ENCODE measurements around the gene RPUSD4.

RPUSD4 gene

DNA sequence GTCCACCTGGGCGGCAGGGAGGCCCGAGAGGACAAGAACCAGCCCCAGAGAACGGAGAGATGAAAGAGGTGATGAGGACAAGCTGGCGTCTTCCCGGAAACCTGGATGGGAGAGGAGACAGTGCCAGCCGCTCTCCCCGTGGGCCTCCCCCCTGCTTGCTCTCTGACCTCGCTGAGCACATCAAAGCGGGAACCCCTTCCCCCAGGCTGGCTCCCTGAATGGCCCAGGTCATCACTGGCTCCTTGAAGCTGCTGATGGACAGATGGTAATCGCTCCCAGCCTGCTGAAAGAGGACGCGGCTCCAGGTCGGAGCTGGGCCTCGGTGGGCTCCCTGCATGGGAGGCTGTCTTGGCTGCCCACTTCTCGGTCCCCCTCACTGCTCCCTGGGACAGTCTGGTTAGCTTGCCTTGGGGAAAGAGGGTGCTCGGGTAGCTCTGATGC is 18.4 kb downstream of the RPUSD4 start:
- Histone ChIP-seq H3K9me3 (ENCODE audit: control insufficient read depth, insufficient read depth, low read length) (no peaks in the 10 kb centered on the region), H3K4me1 (ENCODE audit: control insufficient read depth, low read length) (peaks cover 27% of the 10 kb centered on the region), H3K9me2 (replicated peaks; ENCODE audit: control insufficient read depth, low read length) (no peaks in the 10 kb centered on the region), H3K4me2 (ENCODE audit: low read length) (no peak overlapping the region), H3F3A (ENCODE audit: control insufficient read depth, insufficient read depth) (peaks cover 10% of the 10 kb centered on the region), H3K27ac (ENCODE audit: low read depth, low read length) (no peak overlapping the region), H3K27me3 (ENCODE audit: control insufficient read depth, low read length) (no peaks in the 10 kb centered on the region), H4K20me1 (ENCODE audit: control insufficient read depth, insufficient read depth, low read depth, low read length) (peaks cover 19% of the 10 kb centered on the region), H3K79me2 (ENCODE audit: control insufficient read depth, low read length) (no peaks in the 10 kb centered on the region), H3K36me3 (ENCODE audit: control insufficient read depth, low read length) (peaks cover 64% of the 10 kb centered on the region), H3K4me3 (ENCODE audit: low read length) (no peak overlapping the region)
- TF ChIP-seq, protein P1, sequence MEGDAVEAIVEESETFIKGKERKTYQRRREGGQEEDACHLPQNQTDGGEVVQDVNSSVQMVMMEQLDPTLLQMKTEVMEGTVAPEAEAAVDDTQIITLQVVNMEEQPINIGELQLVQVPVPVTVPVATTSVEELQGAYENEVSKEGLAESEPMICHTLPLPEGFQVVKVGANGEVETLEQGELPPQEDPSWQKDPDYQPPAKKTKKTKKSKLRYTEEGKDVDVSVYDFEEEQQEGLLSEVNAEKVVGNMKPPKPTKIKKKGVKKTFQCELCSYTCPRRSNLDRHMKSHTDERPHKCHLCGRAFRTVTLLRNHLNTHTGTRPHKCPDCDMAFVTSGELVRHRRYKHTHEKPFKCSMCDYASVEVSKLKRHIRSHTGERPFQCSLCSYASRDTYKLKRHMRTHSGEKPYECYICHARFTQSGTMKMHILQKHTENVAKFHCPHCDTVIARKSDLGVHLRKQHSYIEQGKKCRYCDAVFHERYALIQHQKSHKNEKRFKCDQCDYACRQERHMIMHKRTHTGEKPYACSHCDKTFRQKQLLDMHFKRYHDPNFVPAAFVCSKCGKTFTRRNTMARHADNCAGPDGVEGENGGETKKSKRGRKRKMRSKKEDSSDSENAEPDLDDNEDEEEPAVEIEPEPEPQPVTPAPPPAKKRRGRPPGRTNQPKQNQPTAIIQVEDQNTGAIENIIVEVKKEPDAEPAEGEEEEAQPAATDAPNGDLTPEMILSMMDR (IDR thresholded peaks at IDR 0.05; ENCODE audit: low read depth, low read length, poor library complexity, severe bottlenecking) = no peak
- TF ChIP-seq EZH2phosphoT487 (IDR thresholded peaks at IDR 0.05; ENCODE audit: borderline replicate concordance, low read length) = no peak

DNA sequence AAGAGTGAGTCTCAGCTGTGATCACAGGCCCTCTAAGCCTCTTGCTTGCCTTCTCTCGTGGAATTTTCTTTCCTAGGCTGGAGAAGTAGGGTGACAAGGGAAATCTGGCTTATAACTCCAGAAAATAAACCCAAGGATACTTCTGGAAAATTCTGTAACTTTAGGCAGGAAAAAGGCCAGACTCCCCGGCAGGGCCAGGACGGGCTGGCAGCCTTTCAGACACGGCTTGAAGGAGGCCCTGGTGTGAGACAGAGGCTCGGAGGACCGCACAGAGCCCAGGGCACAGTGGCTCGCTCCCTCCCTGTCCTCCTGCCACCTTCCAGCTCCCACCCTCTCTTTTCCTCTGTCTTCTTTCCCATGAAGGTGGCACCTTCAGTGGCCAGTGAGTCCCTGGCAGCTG is 19.1 kb downstream of the RPUSD4 start:
- peaks cover 11% of the 10 kb centered on the region for H3F3A ChIP-seq (ENCODE audit: control insufficient read depth, insufficient read depth)
- H4K20me1 ChIP-seq (ENCODE audit: control insufficient read depth, insufficient read depth, low read depth, low read length) = peaks cover 24% of the 10 kb centered on the region
- H3K4me3 ChIP-seq (ENCODE audit: low read length) = no peak overlapping the region
- H3K27me3 ChIP-seq (ENCODE audit: control insufficient read depth, low read length) = no peaks in the 10 kb centered on the region
- peaks cover 59% of the 10 kb centered on the region for H3K36me3 ChIP-seq (ENCODE audit: control insufficient read depth, low read length)
- no peaks in the 10 kb centered on the region for H3K79me2 ChIP-seq (ENCODE audit: control insufficient read depth, low read length)
- no peaks in the 10 kb centered on the region for H3K9me3 ChIP-seq (ENCODE audit: control insufficient read depth, insufficient read depth, low read length)
- H3K4me2 ChIP-seq (ENCODE audit: low read length) = no peak overlapping the region
- no peak overlapping the region for H3K27ac ChIP-seq (ENCODE audit: low read depth, low read length)
- no peaks in the 10 kb centered on the region for H3K9me2 ChIP-seq (replicated peaks; ENCODE audit: control insufficient read depth, low read length)
- TF ChIP-seq EZH2phosphoT487 (IDR thresholded peaks at IDR 0.05; ENCODE audit: borderline replicate concordance, low read length) = no peak
- TF ChIP-seq, protein P1 (IDR thresholded peaks at IDR 0.05; ENCODE audit: low read depth, low read length, poor library complexity, severe bottlenecking) = no peak
- peaks cover 34% of the 10 kb centered on the region for H3K4me1 ChIP-seq (ENCODE audit: control insufficient read depth, low read length)

DNA sequence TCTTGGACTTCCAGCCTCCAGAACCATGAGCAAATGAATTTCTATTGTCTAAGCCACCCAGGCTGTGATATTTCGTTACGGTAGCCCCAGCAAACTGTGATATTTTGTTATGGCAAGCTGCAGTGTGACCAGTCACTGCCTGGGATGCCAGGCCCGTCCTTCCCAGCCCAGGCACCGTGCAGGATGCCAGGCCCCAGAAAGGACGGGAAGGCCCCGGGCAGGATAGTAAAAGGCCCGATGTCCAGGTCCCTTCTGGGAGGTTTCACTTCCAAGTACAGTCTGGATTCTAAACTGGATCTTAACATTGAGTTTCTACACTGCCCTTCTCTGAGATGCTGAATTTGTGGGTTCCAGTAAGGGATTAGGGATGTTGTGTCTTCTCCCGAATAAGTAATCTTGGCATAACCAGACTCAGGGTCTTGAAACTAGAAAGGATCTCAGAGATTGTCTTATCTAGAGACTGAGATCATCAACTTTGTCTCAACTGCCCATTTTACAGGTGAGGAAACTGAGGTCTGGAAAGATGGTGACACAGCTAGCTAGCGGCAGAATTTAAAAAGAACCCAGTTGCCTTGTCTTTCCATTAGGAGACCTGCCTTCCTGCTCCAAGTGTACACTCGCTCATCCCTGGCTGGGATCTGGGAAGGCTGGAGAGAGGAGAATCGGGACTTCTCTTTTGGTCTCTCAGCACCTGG is 19.9 kb downstream of the RPUSD4 start:
- H3K4me2 ChIP-seq (ENCODE audit: low read length) = no peak overlapping the region
- H3K9me3 ChIP-seq (ENCODE audit: control insufficient read depth, insufficient read depth, low read length) = no peaks in the 10 kb centered on the region
- peaks cover 51% of the 10 kb centered on the region for H3K36me3 ChIP-seq (ENCODE audit: control insufficient read depth, low read length)
- peaks cover 11% of the 10 kb centered on the region for H3F3A ChIP-seq (ENCODE audit: control insufficient read depth, insufficient read depth)
- peaks cover 37% of the 10 kb centered on the region for H3K4me1 ChIP-seq (ENCODE audit: control insufficient read depth, low read length)
- H4K20me1 ChIP-seq (ENCODE audit: control insufficient read depth, insufficient read depth, low read depth, low read length) = peaks cover 29% of the 10 kb centered on the region
- H3K27me3 ChIP-seq (ENCODE audit: control insufficient read depth, low read length) = no peaks in the 10 kb centered on the region
- no peaks in the 10 kb centered on the region for H3K79me2 ChIP-seq (ENCODE audit: control insufficient read depth, low read length)
- TF ChIP-seq, protein P1 (IDR thresholded peaks at IDR 0.05; ENCODE audit: low read depth, low read length, poor library complexity, severe bottlenecking) = no peak
- TF ChIP-seq EZH2phosphoT487 (IDR thresholded peaks at IDR 0.05; ENCODE audit: borderline replicate concordance, low read length) = no peak
- H3K4me3 ChIP-seq (ENCODE audit: low read length) = no peak overlapping the region
- no peaks in the 10 kb centered on the region for H3K9me2 ChIP-seq (replicated peaks; ENCODE audit: control insufficient read depth, low read length)
- no peak overlapping the region for H3K27ac ChIP-seq (ENCODE audit: low read depth, low read length)

Measured in DOHH2 (cell line).